ENCODE data around the gene CSPG4. TPM values are rescaled to one million over a fixed set of nuclear protein-coding genes. Genes with fewer than 3 reads are reported as not detected.

Gene CSPG4
- 193 and 328 TPM in 2 replicates for total RNA-seq

GRCh38 chr15:75712668-75713337, at the start of gene CSPG4:
Gene CSPG4, minus strand, starts transcription at chr15:75712848. Its CDS starts 93 bp downstream, at chr15:75712755.

GRCh38 chr15:75647370-75648155, 65.1 kb downstream of the CSPG4 start, which contains the start of gene SNX33:
Gene SNX33, plus strand, starts transcription at chr15:75647912. Its CDS starts 1,191 bp downstream, at chr15:75649103.

GRCh38 chr15:75639709-75640482, 72.8 kb downstream of the CSPG4 start, which contains the start of gene IMP3:
Gene IMP3, minus strand, starts transcription at chr15:75640224. Its CDS starts 56 bp downstream, at chr15:75640168.

GRCh38 chr15:75625542-75626347, 86.9 kb downstream of the CSPG4 start, which contains the start of gene SNUPN:
Gene SNUPN, minus strand, starts transcription at chr15:75625725. Its CDS starts 4,674 bp downstream, at chr15:75621051.

Other genes with a start within 250 kb of the CSPG4 start
- 27.6 and 34.4 TPM in 2 replicates for gene PTPN9, start 133.5 kb downstream of the CSPG4 start, total RNA-seq
- 27.9 and 33.1 TPM in 2 replicates for gene SNUPN, start 87.1 kb downstream of the CSPG4 start, total RNA-seq
- gene IMP3, start 72.6 kb downstream of the CSPG4 start, total RNA-seq: 70.4 and 81.4 TPM in 2 replicates
- gene SNX33, start 64.9 kb downstream of the CSPG4 start, total RNA-seq: 52.8 and 55.1 TPM in 2 replicates
- 58.6 and 61.5 TPM in 2 replicates for gene UBE2Q2, start 130.6 kb upstream of the CSPG4 start, total RNA-seq
- 53.9 and 76.3 TPM in 2 replicates for gene FBXO22, start 191.0 kb upstream of the CSPG4 start, total RNA-seq

Data from smooth muscle cell of the pulmonary artery (primary cell).